ENCODE measurements around the gene AUH.

- TF ChIP-seq CTCF (IDR thresholded peaks at IDR 0.05) (no peak), POLR2AphosphoS5 (IDR thresholded peaks at IDR 0.05) (peak in 2 of 3 donors; percentile 19 to 75)
These were observed 33.4 kb upstream of the AUH start for GRCh38 chr9:91395106-91395552.
